HTERT RPE-1 (cell line): Measurements from ENCODE around the gene OSGEP.
"Not testable (repeated sequence)": the region's sequence is repeated elsewhere in the genome, so short reads cannot be mapped to it uniquely, and the experiment has no call there.

Experiments used
- in situ Hi-C: fragments of 300-500 bp; cut with MboI; formaldehyde crosslinking; loops from 4 replicates; pipeline ENCODE4 v1.14.3; 2020; ENCODE audit warnings: low sequenced_read_pairs

OSGEP gene

GRCh38 chr14:20469890-20470602 is 15.4 kb upstream of the OSGEP start:
- in situ Hi-C loops, result no loop called here

DNA sequence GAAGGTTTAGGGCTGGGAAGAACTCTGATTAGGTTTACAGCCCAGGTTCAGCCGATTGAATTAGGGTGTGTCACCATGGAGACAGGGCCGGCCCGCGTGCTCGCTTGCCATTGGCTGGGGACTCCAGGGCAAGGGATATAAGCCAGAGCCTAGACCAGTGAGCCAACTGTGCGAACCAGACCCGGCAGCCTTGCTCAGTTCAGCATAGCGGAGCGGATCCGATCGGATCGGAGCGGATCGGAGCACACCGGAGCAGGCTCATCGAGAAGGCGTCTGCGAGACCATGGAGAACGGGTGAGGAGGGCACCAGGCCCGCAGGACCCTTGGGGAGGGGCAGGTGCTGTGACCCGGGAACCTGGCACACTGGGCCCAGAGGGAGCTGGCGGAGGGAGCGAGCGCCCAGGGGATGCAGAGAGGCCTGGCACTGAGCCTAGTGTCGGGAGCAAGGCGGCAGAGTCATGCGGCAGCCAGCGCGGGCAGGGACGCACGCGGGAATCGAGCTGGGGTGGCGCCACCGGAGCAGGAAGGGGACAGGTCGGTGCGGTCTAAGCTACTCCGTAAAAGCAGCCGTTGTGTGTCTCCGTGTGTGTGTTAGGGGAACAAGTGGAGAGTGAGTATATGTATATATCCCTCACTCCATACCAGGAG is 14.8 kb upstream of the OSGEP start, which contains the start of gene PNP:
PNP (plus strand) TSS at position 165 of the 648 bp plus-strand sequence; CDS start at position 284, 119 bp downstream.
- in situ Hi-C loops, result no loop called here

- in situ Hi-C loops, result no loop called here
Observed at GRCh38 chr14:20468764-20469241, 14.2 kb upstream of the OSGEP start.

- in situ Hi-C loops, result no loop called here
Observed at GRCh38 chr14:20461225-20462141, 6.9 kb upstream of the OSGEP start, which contains the start of gene PIP4P1. PIP4P1 (minus strand) TSS chr14:20461434; CDS start chr14:20461325, 109 bp downstream.

DNA sequence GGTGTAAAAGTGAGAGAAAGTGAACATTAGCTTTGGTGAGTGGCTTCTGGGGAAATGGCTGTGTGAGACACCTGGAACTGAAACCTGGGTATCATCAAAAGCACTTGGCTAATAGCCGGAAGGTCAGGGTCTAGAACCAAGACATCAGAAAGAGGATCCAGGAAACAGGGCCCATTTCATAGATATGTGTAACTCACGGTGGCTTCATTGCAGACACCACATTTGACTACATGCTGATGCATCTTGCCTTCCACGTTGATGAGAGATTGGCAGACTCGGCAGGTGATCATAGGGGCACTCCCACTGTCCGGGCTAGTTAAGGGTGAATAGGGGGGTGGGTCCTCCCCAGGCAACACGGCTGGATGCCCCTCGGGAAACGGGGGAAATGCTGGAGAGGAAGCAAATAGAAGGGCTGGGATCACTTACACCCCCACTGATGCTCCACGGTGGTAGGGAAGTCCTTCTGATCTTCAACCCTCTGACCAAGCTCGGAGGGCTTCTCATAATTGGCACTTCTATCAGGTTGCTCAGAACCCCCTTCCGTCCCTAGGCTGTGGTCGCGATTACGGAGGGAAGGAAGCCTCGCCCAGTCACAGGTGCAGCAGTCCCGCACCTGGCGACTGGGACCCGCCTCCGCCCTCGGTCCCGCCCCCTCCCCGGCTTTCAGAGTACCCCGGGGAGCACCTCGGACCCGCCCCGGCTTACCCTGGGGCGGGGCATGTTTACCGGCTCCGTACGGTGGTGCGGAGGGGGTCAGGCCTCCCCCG is 6.0 kb upstream of the OSGEP start:
- in situ Hi-C loops, result no loop called here

GRCh38 chr14:20458031-20458789 is 3.6 kb upstream of the OSGEP start:
- in situ Hi-C loops, result no loop called here

DNA sequence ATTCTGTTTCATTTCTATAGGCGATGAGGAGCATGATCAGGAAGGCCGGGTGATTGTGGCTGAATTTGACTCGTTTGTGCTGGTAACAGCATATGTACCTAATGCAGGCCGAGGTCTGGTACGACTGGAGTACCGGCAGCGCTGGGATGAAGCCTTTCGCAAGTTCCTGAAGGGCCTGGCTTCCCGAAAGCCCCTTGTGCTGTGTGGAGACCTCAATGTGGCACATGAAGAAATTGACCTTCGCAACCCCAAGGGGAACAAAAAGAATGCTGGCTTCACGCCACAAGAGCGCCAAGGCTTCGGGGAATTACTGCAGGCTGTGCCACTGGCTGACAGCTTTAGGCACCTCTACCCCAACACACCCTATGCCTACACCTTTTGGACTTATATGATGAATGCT is 2.4 kb upstream of the OSGEP start:
- in situ Hi-C loops, result no loop called here

DNA sequence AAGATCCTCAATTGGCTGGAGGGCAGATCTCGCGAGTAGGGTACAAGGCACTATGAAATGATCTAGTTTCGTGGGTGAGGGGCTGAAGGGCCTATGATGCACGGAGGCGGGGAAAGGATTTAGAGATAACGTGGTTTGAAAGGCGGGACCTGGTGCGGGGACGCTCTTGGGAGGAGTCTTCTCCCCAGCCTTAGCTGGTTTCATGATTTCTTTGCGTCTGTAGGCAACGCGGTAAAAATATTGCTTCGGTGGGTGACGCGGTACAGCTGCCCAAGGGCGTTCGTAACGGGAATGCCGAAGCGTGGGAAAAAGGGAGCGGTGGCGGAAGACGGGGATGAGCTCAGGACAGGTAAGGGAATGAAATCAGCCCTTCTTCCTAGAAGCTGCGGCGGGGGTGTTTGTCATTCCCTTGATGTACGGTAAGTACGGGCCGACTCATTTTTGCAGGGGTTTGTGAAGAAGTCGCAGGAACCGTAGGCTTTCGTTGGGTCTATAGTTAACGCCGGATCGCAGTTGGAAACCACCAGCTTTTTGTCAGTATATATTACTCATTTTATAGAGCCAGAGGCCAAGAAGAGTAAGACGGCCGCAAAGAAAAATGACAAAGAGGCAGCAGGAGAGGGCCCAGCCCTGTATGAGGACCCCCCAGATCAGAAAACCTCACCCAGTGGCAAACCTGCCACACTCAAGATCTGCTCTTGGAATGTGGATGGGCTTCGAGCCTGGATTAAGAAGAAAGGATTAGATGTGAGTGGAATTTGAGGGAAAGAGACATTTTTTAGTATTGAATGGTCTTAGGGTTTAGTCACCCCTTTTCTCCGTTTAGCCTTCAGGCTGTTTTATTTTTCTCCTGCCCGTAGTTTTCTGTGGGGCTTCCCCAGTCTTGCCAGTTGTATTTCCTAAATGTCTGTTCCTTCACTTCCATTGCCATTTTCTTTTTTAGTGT is 1.0 kb upstream of the OSGEP start:
- in situ Hi-C loops, result no loop called here

- in situ Hi-C loops, result not testable (repeated sequence)
Observed at GRCh38 chr14:20452831-20453230, 1.8 kb downstream of the OSGEP start.

- in situ Hi-C loops, result no loop called here
Observed at GRCh38 chr14:20446889-20447288, 7.7 kb downstream of the OSGEP start.

DNA sequence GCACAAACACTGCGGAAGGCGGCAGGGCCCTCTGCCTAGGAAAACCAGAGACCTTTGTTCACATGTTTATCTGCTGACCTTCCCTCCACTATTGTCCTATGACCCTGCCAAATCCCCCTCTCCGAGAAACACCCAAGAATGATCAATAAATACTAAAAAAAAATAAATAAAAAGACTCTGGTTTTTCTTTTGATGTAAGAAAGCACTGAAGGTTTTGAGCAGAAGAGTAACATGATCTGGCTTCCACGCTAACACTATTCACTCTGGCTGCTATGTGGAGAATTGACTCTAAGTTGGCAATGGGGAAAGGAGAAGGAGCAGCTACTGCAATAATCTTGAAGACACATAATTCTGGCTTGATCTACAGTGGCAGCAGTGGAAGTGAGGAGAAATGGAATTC is 11.0 kb downstream of the OSGEP start:
- in situ Hi-C loops, result not testable (repeated sequence)

DNA sequence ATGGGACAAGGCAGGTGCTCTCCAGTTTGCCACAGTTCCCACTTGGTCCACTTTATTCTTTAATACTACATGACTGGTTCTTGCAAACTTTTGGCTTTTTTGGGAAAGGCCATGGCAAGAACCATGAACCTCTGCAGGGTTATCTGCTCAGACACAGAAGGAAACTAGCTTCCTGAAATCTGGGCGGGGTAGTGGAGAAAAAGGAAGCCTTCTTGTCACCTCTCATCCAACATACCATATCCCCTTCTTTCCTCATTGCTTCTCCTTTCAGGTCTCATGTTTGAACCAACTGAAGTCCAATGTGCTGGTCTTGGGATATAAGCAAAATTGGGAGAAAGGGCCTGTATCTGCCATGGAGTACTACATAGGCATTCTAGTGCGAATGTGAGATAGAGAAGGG is 13.2 kb downstream of the OSGEP start:
- in situ Hi-C loops, result no loop called here

- in situ Hi-C loops, result no loop called here
Observed at GRCh38 chr14:20440882-20441281, 13.7 kb downstream of the OSGEP start.

GRCh38 chr14:20440465-20440864 is 14.1 kb downstream of the OSGEP start:
- in situ Hi-C loops, result no loop called here

- in situ Hi-C loops, result no loop called here
Observed at GRCh38 chr14:20438664-20439063, 15.9 kb downstream of the OSGEP start.

DNA sequence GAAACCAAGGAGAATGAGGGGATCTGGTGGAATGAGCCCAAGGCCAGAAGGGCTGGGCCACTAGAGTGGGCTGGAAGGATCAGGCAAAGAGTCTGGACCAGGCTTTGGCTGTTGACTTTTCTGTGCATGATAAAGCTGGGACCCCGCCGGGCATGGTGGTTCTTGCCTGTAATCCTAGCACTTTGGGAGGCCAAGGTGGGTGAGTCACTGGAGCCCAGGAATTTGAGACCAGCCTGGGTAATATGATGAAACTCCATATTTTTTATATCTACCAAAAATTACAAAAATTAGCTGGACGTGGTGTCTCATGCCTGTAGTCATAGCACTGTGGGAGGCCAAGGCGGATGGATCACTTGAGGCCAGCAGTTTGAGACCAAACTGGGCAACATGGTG is 18.3 kb downstream of the OSGEP start:
- in situ Hi-C loops, result no loop called here

- in situ Hi-C loops, result no loop called here
Observed at GRCh38 chr14:20435582-20436362, 18.8 kb downstream of the OSGEP start, which contains the start of gene KLHL33. KLHL33 (minus strand) TSS chr14:20436166; CDS start chr14:20435811, 355 bp downstream.
